Measurements from ENCODE around the gene CCDC38. TPM values are rescaled to one million over a fixed set of nuclear protein-coding genes. Genes with fewer than 3 reads are reported as not detected.

Gene CCDC38
- total and polyA plus RNA-seq, 10 of the 15 experiments (the other 5 are each of a cell fraction or from before 2014, with no cell fraction given): 0.04 to 0.05 TPM; not detected in 8

GRCh38 chr12:95959107-95959506, 16.7 kb upstream of the CCDC38 start:
- in situ Hi-C loops (cut with MboI) (no loop called here), intact Hi-C loops (cut with micrococcal nuclease; ENCODE audit: unreplicated experiment) (no loop called here)
- H3K27me3 ChIP-seq (replicated peaks in 1 of 2; ENCODE audit: control insufficient read depth in 2 of 2, insufficient read depth in 2 of 2, low read length in 1 of 2): no peaks in the 10 kb centered on the region
- H3K4me2 ChIP-seq (ENCODE audit: control insufficient read depth, insufficient read depth): no peak overlapping the region
- no peak for FAIRE-seq
- DNase-seq (ENCODE audit: low read depth, low spot score): no peak
- no peaks in the 10 kb centered on the region for H3K79me2 ChIP-seq (ENCODE audit: control insufficient read depth, insufficient read depth, low read length)
- no TSS peak for BruUV-seq (replicated peaks)
- WGBS (ENCODE audit: insufficient coverage, insufficient replicate concordance, low lambda C conversion rate, missing lambda C conversion rate): 0% methylated on average over 1 of the region's 1 CpG
- no peaks in the 10 kb centered on the region for H3K9me3 ChIP-seq (replicated peaks; ENCODE audit: control insufficient read depth, insufficient read depth, low read length)
- no peaks in the 10 kb centered on the region for H4K20me1 ChIP-seq (ENCODE audit: control insufficient read depth, insufficient read depth)
- no peak overlapping the region for H2AFZ ChIP-seq (ENCODE audit: control insufficient read depth, low read depth, low read length)
- ATAC-seq: no peak
- SMC1A ChIA-PET (ENCODE audit: uncharacterized antibody, unreplicated experiment): interaction anchor here (1.1 to 1.3 kb wide), 3 partner anchors 17 to 40 kb away, joined by 4 to 6 read pairs (median 5); partner anchors contain the start of gene CCDC38
- no peak overlapping the region for H3K9ac ChIP-seq (ENCODE audit: control insufficient read depth, insufficient read depth, low read length)
- CTCF ChIA-PET: interaction anchor here (0.7 to 3.8 kb wide), 6 partner anchors 17 to 149 kb away, joined by 3 to 22 read pairs (median 6); partner anchors contain the start of gene CCDC38
- TF ChIP-seq RAD21 (IDR thresholded peaks at IDR 0.05; ENCODE audit: insufficient read depth, low read depth, low read length) (peak; percentile 36), CTCF (IDR thresholded peaks at IDR 0.05 in 2 of 3, conservative IDR thresholded peaks at IDR 0.05 in 1 of 3; ENCODE audit: control insufficient read depth in 2 of 3, extremely low read depth in 1 of 3, insufficient read depth in 1 of 3, low read depth in 3 of 3, low read length in 3 of 3) (peak in 1 of 3 experiments; percentile 9; a peak in 1 of 6 replicates), FOS (IDR thresholded peaks at IDR 0.05; ENCODE audit: borderline replicate concordance, extremely low read depth, insufficient read length) (no peak), WRNIP1 (IDR thresholded peaks at IDR 0.05; ENCODE audit: borderline replicate concordance, low read depth, low read length) (no peak)
- H3K4me1 ChIP-seq (ENCODE audit: control insufficient read depth, insufficient read depth, low read length): no peaks in the 10 kb centered on the region
- RAD21 ChIA-PET (ENCODE audit: unreplicated experiment): interaction anchor here (1.6 to 2.0 kb wide), 2 partner anchors 39 to 41 kb away, joined by 7 to 9 read pairs; no protein-coding TSS in a partner anchor
- no peak overlapping the region for H3K27ac ChIP-seq (ENCODE audit: control insufficient read depth, insufficient read depth)
- no peak overlapping the region for H3K4me3 ChIP-seq
- POLR2A ChIA-PET: no interaction called here
- no peaks in the 10 kb centered on the region for H3K36me3 ChIP-seq (ENCODE audit: control insufficient read depth in 2 of 2, insufficient read depth in 2 of 2, low read length in 1 of 2)

Data from GM12878 (cell line).